AG04450 (cell line): Measurements from ENCODE around the gene UNC5C. TPM values are rescaled to one million over a fixed set of nuclear protein-coding genes. Genes with fewer than 3 reads are reported as not detected.

Source experiments
- CTCF ChIA-PET: fragments of 300-600, 350-600 bp; formaldehyde crosslinking; extraction: SDS; loops from one replicate; lab custom pipeline; 2022; ENCODE audit warnings: antibody characterized with exemption, inconsistent platforms; lab: Charles Lee
- POLR2A ChIA-PET: fragments of 350-600 bp; formaldehyde crosslinking; extraction: SDS; loops from one replicate; lab custom pipeline; 2021; ENCODE audit warnings: antibody characterized with exemption, inconsistent platforms; lab: Yijun Ruan, JAX
- DNase-seq: peaks from one replicate; pipeline ENCODE4 v3.0.0-alpha.2; 2011; ENCODE audit warnings: low read depth, low spot score
- H3K27ac ChIP-seq: one replicate; pipeline ENCODE4 v1.5.1; 2012; ENCODE audit warnings: low read depth, low read length, control low read depth
- H3K27me3 ChIP-seq: one replicate; pipeline ENCODE4 v1.6.0; 2012; ENCODE audit warnings: low read length; ENCODE audit not compliant: control insufficient read depth, insufficient read depth
- H3K4me3 ChIP-seq: 2 replicates; pipeline ENCODE4 v1.5.1; 2011; ENCODE audit warnings: mild to moderate bottlenecking, low read depth, low read length, control low read depth
- H3K9me3 ChIP-seq: 2 replicates; pipeline ENCODE4 v1.5.1; 2012; ENCODE audit warnings: low read length; ENCODE audit not compliant: control insufficient read depth, insufficient read depth
- CTCF ChIP-seq: IDR thresholded peaks from 2 replicates; pipeline ENCODE4 v1.5.1; 2011; ENCODE audit warnings: low read depth, low read length, control low read depth, inconsistent platforms
- polyA plus RNA-seq: library from polyadenylated mRNA; depleted of rRNA; stranded (reverse); fragments of >200 nt; gene quantifications from 2 replicates; pipeline ENCODE4 v1.2.3, GENCODE V29; 2011

Gene UNC5C
- polyA plus RNA-seq, 1 experiment = 0.07 TPM

- ChIA-PET POLR2A (no interaction called here), CTCF (no interaction called here)
- Histone ChIP-seq H3K27ac (no peak overlapping the region), H3K4me3 (no peak overlapping the region), H3K27me3 (peaks cover 3% of the 10 kb centered on the region), H3K9me3 (no peaks in the 10 kb centered on the region)
- DNase-seq = no peak
- no peak for TF ChIP-seq CTCF
These were observed 391.2 kb downstream of the UNC5C start for GRCh38 chr4:95157596-95157995.

- Histone ChIP-seq H3K27ac (no peak overlapping the region), H3K9me3 (no peaks in the 10 kb centered on the region), H3K27me3 (peaks cover 3% of the 10 kb centered on the region), H3K4me3 (no peak overlapping the region)
- no peak for TF ChIP-seq CTCF
- ChIA-PET CTCF (interaction anchor here (0.7 to 3.6 kb wide), 19 partner anchors 9 to 1280 kb away, joined by 3 to 40 read pairs (median 3); no protein-coding TSS in a partner anchor), POLR2A (interaction anchor here (0.7 kb wide), 2 partner anchors 399 to 1325 kb away, joined by 3 read pairs; no protein-coding TSS in a partner anchor)
- no peak for DNase-seq
These were observed 392.4 kb downstream of the UNC5C start for GRCh38 chr4:95156452-95156765.

GRCh38 chr4:95155759-95156451, 392.9 kb downstream of the UNC5C start:
- TF ChIP-seq CTCF = peak; percentile 69
- DNase-seq = no peak
- Histone ChIP-seq H3K27me3 (peaks cover 3% of the 10 kb centered on the region), H3K27ac (no peak overlapping the region), H3K9me3 (no peaks in the 10 kb centered on the region), H3K4me3 (no peak overlapping the region)
- CTCF ChIA-PET = interaction anchor here (0.7 to 3.6 kb wide), 20 partner anchors 9 to 1279 kb away, joined by 3 to 40 read pairs (median 3); no protein-coding TSS in a partner anchor
- POLR2A ChIA-PET = interaction anchor here (0.7 kb wide), 2 partner anchors 400 to 1324 kb away, joined by 3 read pairs; no protein-coding TSS in a partner anchor

GRCh38 chr4:95153182-95153581, 395.6 kb downstream of the UNC5C start:
- no peak for TF ChIP-seq CTCF
- Histone ChIP-seq H3K27ac (no peak overlapping the region), H3K27me3 (no peaks in the 10 kb centered on the region), H3K4me3 (no peak overlapping the region), H3K9me3 (no peaks in the 10 kb centered on the region)
- no peak for DNase-seq
- ChIA-PET POLR2A (no interaction called here), CTCF (interaction anchor here (3.6 kb wide), 1 partner anchor 13 kb away, joined by 40 read pairs; no protein-coding TSS in a partner anchor)

- Histone ChIP-seq H3K27me3 (no peaks in the 10 kb centered on the region), H3K4me3 (no peak overlapping the region), H3K9me3 (no peaks in the 10 kb centered on the region), H3K27ac (no peak overlapping the region)
- ChIA-PET CTCF (interaction anchor here (0.5 to 1.3 kb wide), 2 partner anchors 22 to 458 kb away, joined by 3 read pairs; no protein-coding TSS in a partner anchor), POLR2A (no interaction called here)
- DNase-seq = no peak
- no peak for TF ChIP-seq CTCF
These were observed 397.5 kb downstream of the UNC5C start for GRCh38 chr4:95151255-95151654.
